ENCODE results near the gene NTRK2.

Gene NTRK2

GRCh38 chr9:84823421-84824271, 154.1 kb downstream of the NTRK2 start:
- DNase-seq: no peak

GRCh38 chr9:84827216-84827765, 157.8 kb downstream of the NTRK2 start:
- no peak for DNase-seq

- no peak for DNase-seq
These were observed 158.5 kb downstream of the NTRK2 start for GRCh38 chr9:84828046-84828445.

- no peak for DNase-seq
These were observed 159.9 kb downstream of the NTRK2 start for GRCh38 chr9:84829471-84829870.

- DNase-seq: no peak
These were observed 160.6 kb downstream of the NTRK2 start for GRCh38 chr9:84829997-84830696.

- no peak for DNase-seq
These were observed 161.8 kb downstream of the NTRK2 start for GRCh38 chr9:84831377-84831776.

GRCh38 chr9:84832453-84832852, 162.9 kb downstream of the NTRK2 start:
- DNase-seq: no peak

- DNase-seq: no peak
These were observed 164.9 kb downstream of the NTRK2 start for GRCh38 chr9:84834426-84834825.

- DNase-seq: no peak
These were observed 166.2 kb downstream of the NTRK2 start for GRCh38 chr9:84835745-84836144.

GRCh38 chr9:84838879-84839278, 169.3 kb downstream of the NTRK2 start:
- no peak for DNase-seq

GRCh38 chr9:84839541-84839940, 170.0 kb downstream of the NTRK2 start:
- DNase-seq: peak; percentile 12

GRCh38 chr9:84841931-84842330, 172.4 kb downstream of the NTRK2 start:
- DNase-seq: no peak

- DNase-seq: no peak
These were observed 173.8 kb downstream of the NTRK2 start for GRCh38 chr9:84843175-84843824.

GRCh38 chr9:84845956-84846900, 176.7 kb downstream of the NTRK2 start:
- DNase-seq: no peak

GRCh38 chr9:84846906-84847305, 177.4 kb downstream of the NTRK2 start:
- DNase-seq: no peak

GRCh38 chr9:84849049-84849448, 179.5 kb downstream of the NTRK2 start:
- DNase-seq: no peak

GRCh38 chr9:84850830-84851392, 181.4 kb downstream of the NTRK2 start:
- DNase-seq: no peak

GRCh38 chr9:84851935-84852585, 182.5 kb downstream of the NTRK2 start:
- DNase-seq: peak; percentile 58

- DNase-seq: no peak
These were observed 183.2 kb downstream of the NTRK2 start for GRCh38 chr9:84852617-84853301.

GRCh38 chr9:84856181-84856632, 186.7 kb downstream of the NTRK2 start:
- no peak for DNase-seq

- no peak for DNase-seq
These were observed 187.7 kb downstream of the NTRK2 start for GRCh38 chr9:84857211-84857610.

Data from NCI-H2227 treated with DMSO at 0.1 percent for 48 hours (cell line).